GM12878 (cell line): ENCODE results near the gene ZSCAN18. TPM values are rescaled to one million over a fixed set of nuclear protein-coding genes. Genes with fewer than 3 reads are reported as not detected.

Experiments
- ATAC-seq: fragments of 200-7000 bp; cut with Tn5 transposase; 3 replicates; pipeline ENCODE4 v1.9.1; 2020; ENCODE audit warnings: mild to moderate bottlenecking, moderate library complexity
- BruUV-seq: library from RNA; stranded (reverse); fragments of 400-500 nt; replicated peaks from 2 replicates; lab custom pipeline; 2021; lab: Mats Ljungman, UMichigan
- CTCF ChIA-PET: fragments of 300-600 bp; sonication (Branson Sonifier 250); formaldehyde crosslinking; extraction: SDS; loops from one replicate; lab custom pipeline; 2021; ENCODE audit warnings: inconsistent platforms; lab: Yijun Ruan, JAX
- POLR2A ChIA-PET: fragments of 350-600 bp; formaldehyde crosslinking; extraction: SDS; loops from one replicate; lab custom pipeline; 2021; ENCODE audit warnings: inconsistent platforms; lab: Charles Lee
- RAD21 ChIA-PET: fragments of 300-600 bp; sonication (Branson Sonifier 250); formaldehyde crosslinking; loops from one replicate; lab custom pipeline; 2023; ENCODE audit warnings: antibody characterized with exemption; ENCODE audit not compliant: unreplicated experiment; lab: Charles Lee
- SMC1A ChIA-PET: fragments of 300-600 bp; sonication (Branson Sonifier 250); formaldehyde crosslinking; loops from one replicate; lab custom pipeline; 2023; ENCODE audit not compliant: unreplicated experiment, uncharacterized antibody; lab: Charles Lee
- DNase-seq: peaks from one replicate; pipeline ENCODE4 v3.0.0-alpha.2; 2011; ENCODE audit warnings: low read depth, low spot score
- FAIRE-seq: peaks from 3 replicates; lab custom pipeline; 2011; peaks lifted over from hg19 to GRCh38; lab: Jason Lieb, UNC
- H2AFZ ChIP-seq: 2 replicates; pipeline ENCODE4 v1.6.0; 2011; ENCODE audit warnings: low read depth, low read length, control low read depth; ENCODE audit not compliant: control insufficient read depth
- H3K27ac ChIP-seq: 2 replicates; pipeline ENCODE4 v1.5.1; 2011; ENCODE audit warnings: control low read depth; ENCODE audit not compliant: control insufficient read depth, insufficient read depth
- H3K27me3 ChIP-seq, 2 experiments: replicated peaks in 1 of 2; 2 replicates each; pipeline versions ENCODE4 v1.6.0 to v1.6.1; 2011; ENCODE audit warnings: low read length in 1 of 2; ENCODE audit not compliant: control insufficient read depth in 2 of 2, insufficient read depth in 2 of 2
- H3K36me3 ChIP-seq, 2 experiments: 2 replicates each; pipeline ENCODE4 v1.5.1; 2011; ENCODE audit warnings: low read length in 1 of 2; ENCODE audit not compliant: control insufficient read depth in 2 of 2, insufficient read depth in 2 of 2
- H3K4me1 ChIP-seq: 2 replicates; pipeline ENCODE4 v1.6.1; 2011; ENCODE audit warnings: mild to moderate bottlenecking, low read length, moderate library complexity, mixed read lengths; ENCODE audit not compliant: control insufficient read depth, insufficient read depth
- H3K4me2 ChIP-seq: 2 replicates; pipeline ENCODE4 v1.6.0; 2011; ENCODE audit warnings: control low read depth; ENCODE audit not compliant: control insufficient read depth, insufficient read depth
- H3K4me3 ChIP-seq: fragments of 200-600 bp; sonication (generic); 2 replicates; pipeline ENCODE4 v1.5.1; 2016
- H3K79me2 ChIP-seq: 2 replicates; pipeline ENCODE4 v1.6.0; 2011; ENCODE audit warnings: low read length; ENCODE audit not compliant: control insufficient read depth, insufficient read depth
- H3K9ac ChIP-seq: 2 replicates; pipeline ENCODE4 v1.8.0; 2011; ENCODE audit warnings: low read length, control low read depth, mixed read lengths; ENCODE audit not compliant: control insufficient read depth, insufficient read depth
- H3K9me3 ChIP-seq: replicated peaks from 3 replicates; pipeline ENCODE4 v1.5.1; 2011; ENCODE audit warnings: mild to moderate bottlenecking, low read length; ENCODE audit not compliant: control insufficient read depth, insufficient read depth
- H4K20me1 ChIP-seq: 2 replicates; pipeline ENCODE4 v1.6.0; 2011; ENCODE audit not compliant: control insufficient read depth, insufficient read depth
- ATF7 ChIP-seq: fragments of 450-650 bp; IDR thresholded peaks from 2 replicates; pipeline ENCODE4 v1.6.1; 2016; ENCODE audit warnings: low read depth, mild to moderate bottlenecking
- CBFB ChIP-seq: IDR thresholded peaks from 2 replicates; pipeline ENCODE4 v1.6.1; 2016; ENCODE audit warnings: antibody characterized with exemption, low read depth
- CHD1 ChIP-seq: IDR thresholded peaks from 2 replicates; pipeline ENCODE4 v1.6.1; 2012; ENCODE audit warnings: low read depth, low read length, improper control_type of control experiment
- CHD2 ChIP-seq: IDR thresholded peaks from 2 replicates; pipeline ENCODE4 v1.6.1; 2011; ENCODE audit warnings: low read depth, low read length, improper control_type of control experiment, borderline replicate concordance
- E4F1 ChIP-seq: fragments of 450-650 bp; IDR thresholded peaks from 2 replicates; pipeline ENCODE4 v1.6.1; 2018; ENCODE audit warnings: borderline replicate concordance, mild to moderate bottlenecking; ENCODE audit not compliant: partially characterized antibody
- ELK1 ChIP-seq: IDR thresholded peaks from 2 replicates; pipeline ENCODE4 v1.6.1; 2012; ENCODE audit warnings: low read depth, low read length, improper control_type of control experiment
- FOXK2 ChIP-seq: fragments of 450-650 bp; IDR thresholded peaks from 2 replicates; pipeline ENCODE4 v1.6.1; 2017; ENCODE audit warnings: mild to moderate bottlenecking, moderate library complexity
- FOXM1 ChIP-seq: IDR thresholded peaks from 2 replicates; pipeline ENCODE4 v1.6.1; 2012; ENCODE audit warnings: low read depth, mild to moderate bottlenecking, inconsistent platforms, low read length, moderate library complexity
- HCFC1 ChIP-seq: fragments of 150-350 bp; IDR thresholded peaks from 2 replicates; pipeline ENCODE4 v1.6.1; 2014; ENCODE audit warnings: low read length
- HDAC2 ChIP-seq: fragments of 200-600 bp; sonication (generic); IDR thresholded peaks from 2 replicates; pipeline ENCODE4 v1.6.1; 2017
- JUND ChIP-seq: IDR thresholded peaks from 2 replicates; pipeline ENCODE4 v1.6.1; 2012; ENCODE audit warnings: low read depth, mild to moderate bottlenecking, low read length, improper control_type of control experiment, moderate library complexity
- KDM1A ChIP-seq: fragments of 200-600 bp; sonication (generic); IDR thresholded peaks from 2 replicates; pipeline ENCODE4 v1.6.1; 2016; ENCODE audit warnings: borderline replicate concordance
- NBN ChIP-seq: fragments of 450-650 bp; IDR thresholded peaks from 2 replicates; pipeline ENCODE4 v1.6.1; 2016
- NFIC ChIP-seq: IDR thresholded peaks from 2 replicates; pipeline ENCODE4 v1.6.1; 2012; ENCODE audit warnings: low read depth, mild to moderate bottlenecking, inconsistent platforms, low read length, moderate library complexity
- NFXL1 ChIP-seq: fragments of 450-650 bp; IDR thresholded peaks from 2 replicates; pipeline ENCODE4 v1.6.1; 2017; ENCODE audit warnings: antibody characterized with exemption, mild to moderate bottlenecking, borderline replicate concordance
- POU2F2 ChIP-seq: IDR thresholded peaks from 3 replicates; pipeline ENCODE4 v1.6.1; 2011; ENCODE audit warnings: low read depth, mild to moderate bottlenecking, low read length, borderline replicate concordance
- RAD51 ChIP-seq: fragments of 450-650 bp; IDR thresholded peaks from 2 replicates; pipeline ENCODE4 v1.6.1; 2016; ENCODE audit warnings: moderate library complexity, mild to moderate bottlenecking, inconsistent platforms
- RB1 ChIP-seq: fragments of 450-650 bp; formaldehyde crosslinking; IDR thresholded peaks from 2 replicates; pipeline ENCODE4 v1.6.1; 2017; ENCODE audit warnings: mild to moderate bottlenecking, borderline replicate concordance
- SIX5 ChIP-seq: IDR thresholded peaks from 2 replicates; pipeline ENCODE4 v1.6.1; 2011; ENCODE audit warnings: mild to moderate bottlenecking, low read depth, low read length, moderate library complexity; ENCODE audit not compliant: severe bottlenecking
- SP1 ChIP-seq: IDR thresholded peaks from one replicate; pipeline ENCODE4 v1.6.1; 2011; ENCODE audit warnings: low read depth, low read length
- ZNF207 ChIP-seq: fragments of 450-650 bp; IDR thresholded peaks from 2 replicates; pipeline ENCODE4 v1.6.1; 2014; ENCODE audit warnings: antibody characterized with exemption, mild to moderate bottlenecking, borderline replicate concordance
- WGBS: methylation state at CpG from one replicate; pipeline ENCODE4 v1.1.6; 2016; ENCODE audit warnings: low lambda C conversion rate; ENCODE audit not compliant: insufficient replicate concordance, insufficient coverage; ENCODE audit errors: missing lambda C conversion rate; 5-methylcytosine and 5-hydroxymethylcytosine counted together
- in situ Hi-C: fragments of 300-500 bp; cut with MboI; formaldehyde crosslinking; loops from 9 replicates; pipeline ENCODE4 v1.14.3; 2018; ENCODE audit warnings: mixed read lengths
- intact Hi-C: fragments of 100-400 bp; cut with micrococcal nuclease; formaldehyde crosslinking; loops from one replicate; pipeline ENCODE4 v1.14.2; 2022; ENCODE audit not compliant: unreplicated experiment
- polyA plus RNA-seq, 11 experiments: library from polyadenylated mRNA; depleted of rRNA in 4 of 11; unstranded in 6 of 11; stranded (reverse) in 5 of 11; fragments of >200 nt; fragmentation: Nextera tagmentation in 4 of 11; fragmentation: Illumina TruSeq in 1 of 11; extraction: Ambion mirVana in 4 of 11; extraction: Trizol in 1 of 11; gene quantifications; 1 replicate in 1 of 11; 2 replicates in 10 of 11; pipeline versions ENCODE4 v1.2.1 to v1.2.3, GENCODE V29; 2011 to 2016; ENCODE audit warnings: inconsistent platforms in 2 of 11, missing spikeins in 2 of 11, low read depth in 1 of 11
- total RNA-seq, 4 experiments: library from RNA; depleted of rRNA in 3 of 4; stranded (reverse); fragments of >200 nt in 3 of 4; fragmentation: Illumina TruSeq in 1 of 4; extraction: Trizol in 1 of 4; gene quantifications; 2 replicates each; pipeline versions ENCODE4 v1.2.1 to v1.2.3, GENCODE V29; 2013 to 2021

Gene ZSCAN18
- total and polyA plus RNA-seq, 10 of the 15 experiments (the other 5 are each of a cell fraction or from before 2014, with no cell fraction given) = 0.64 TPM; not detected in 8

GRCh38 chr19:58044391-58044790 is 53.6 kb downstream of the ZSCAN18 start (continued):
- no peak for TF ChIP-seq SIX5

GRCh38 chr19:58042495-58043340 is 55.3 kb downstream of the ZSCAN18 start:
- WGBS = 72% methylated on average over 49 of the region's 54 CpGs
- in situ Hi-C loops = no loop called here
- no peak overlapping the region for H3K4me2 ChIP-seq

More at GRCh38 chr19:58042495-58043340, 55.3 kb downstream of the ZSCAN18 start:
- Histone ChIP-seq H3K27me3 (no peaks in the 10 kb centered on the region), H3K9ac (no peak overlapping the region), H4K20me1 (no peaks in the 10 kb centered on the region), H3K4me1 (no peaks in the 10 kb centered on the region), H3K9me3 (peaks cover 5% of the 10 kb centered on the region; the same call in 2 of the 3 replicates), H3K79me2 (no peaks in the 10 kb centered on the region), H2AFZ (no peak overlapping the region), H3K36me3 (no peaks in the 10 kb centered on the region), H3K4me3 (no peak overlapping the region), H3K27ac (no peak overlapping the region)
- POLR2A ChIA-PET = no interaction called here
- no peak for FAIRE-seq
- SMC1A ChIA-PET = no interaction called here
- RAD21 ChIA-PET = no interaction called here
- no peak for ATAC-seq
- CTCF ChIA-PET = no interaction called here
- TF ChIP-seq RAD51 (no peak), ELK1 (no peak), NBN (no peak), NFXL1 (no peak), KDM1A (no peak), JUND (no peak), HDAC2 (no peak), HCFC1 (no peak), POU2F2 (no peak), ATF7 (no peak), CHD1 (no peak), FOXM1 (no peak), NFIC (no peak), CBFB (no peak), SP1 (no peak), E4F1 (no peak), RB1 (no peak), CHD2 (no peak), ZNF207 (no peak), FOXK2 (no peak)
- BruUV-seq = no TSS peak
- intact Hi-C loops = no loop called here
- DNase-seq = no peak
